SK-N-SH (cell line): Measurements from ENCODE around the gene UBE2D2. TPM values are rescaled to one million over a fixed set of nuclear protein-coding genes. Genes with fewer than 3 reads are reported as not detected.

ENCODE experiments used
- CTCF ChIA-PET: fragments of 300-600, 350-600 bp; formaldehyde crosslinking; extraction: SDS; loops from one replicate; lab custom pipeline; 2021; lab: Yijun Ruan, JAX
- POLR2A ChIA-PET: fragments of 350-600 bp; sonication (Branson Sonifier 250); formaldehyde crosslinking; extraction: SDS; loops from one replicate; lab custom pipeline; 2020; ENCODE audit warnings: antibody characterized with exemption, inconsistent platforms; lab: Yijun Ruan, JAX
- DNase-seq: peaks from one replicate; pipeline ENCODE4 v3.0.0; 2012
- H2AFZ ChIP-seq: fragments of 200-600 bp; sonication (generic); 2 replicates; pipeline ENCODE4 v1.8.1; 2016; ENCODE audit warnings: antibody characterized with exemption, mild to moderate bottlenecking, low read depth
- H3F3A ChIP-seq: fragments of 200-600 bp; sonication (generic); replicated peaks from 2 replicates; pipeline ENCODE3; 2016; ENCODE audit warnings: antibody characterized with exemption, mild to moderate bottlenecking; ENCODE audit not compliant: insufficient read depth
- H3K27ac ChIP-seq, 2 experiments: fragments of 200-500 bp in 1 of 2; fragments of 200-600 bp in 1 of 2; sonication (Bioruptor generic) in 1 of 2; sonication (generic), shearing (Covaris generic) in 1 of 2; 2 replicates each; pipeline versions ENCODE4 v1.5.1 to v1.6.1; 2014 to 2016; ENCODE audit warnings: low read depth in 2 of 2, inconsistent platforms in 1 of 2, low read length in 1 of 2, mild to moderate bottlenecking in 1 of 2, mixed read lengths in 1 of 2
- H3K27me3 ChIP-seq: fragments of 200-600 bp; sonication (generic), shearing (Covaris generic); 2 replicates; pipeline ENCODE4 v1.6.1; 2016; ENCODE audit warnings: mixed run types; ENCODE audit not compliant: insufficient read depth
- H3K36me3 ChIP-seq, 2 experiments: fragments of 200-500 bp in 1 of 2; fragments of 200-600 bp in 1 of 2; sonication (Bioruptor generic) in 1 of 2; sonication (generic) in 1 of 2; replicated peaks in 1 of 2; 2 replicates each; pipeline versions ENCODE3 to v1.5.1; 2014 to 2016; ENCODE audit warnings: low read length in 1 of 2, mild to moderate bottlenecking in 1 of 2; ENCODE audit not compliant: insufficient read depth in 2 of 2, control insufficient read depth in 1 of 2
- H3K4me1 ChIP-seq, 2 experiments: fragments of 200-500 bp in 1 of 2; fragments of 200-600 bp in 1 of 2; sonication (Bioruptor generic) in 1 of 2; sonication (generic), shearing (Covaris generic) in 1 of 2; 2 replicates each; pipeline versions ENCODE4 v1.5.1 to v1.6.1; 2014 to 2016; ENCODE audit warnings: low read depth in 1 of 2, low read length in 1 of 2, mixed run types in 1 of 2; ENCODE audit not compliant: insufficient read depth in 2 of 2, control insufficient read depth in 1 of 2
- H3K4me2 ChIP-seq: fragments of 200-600 bp; sonication (generic), shearing (Covaris generic); 2 replicates; pipeline ENCODE4 v1.6.1; 2017; ENCODE audit warnings: mixed run types
- H3K4me3 ChIP-seq, 2 experiments: fragments of 200-500 bp in 1 of 2; fragments of 200-600 bp in 1 of 2; sonication (Bioruptor generic) in 1 of 2; sonication (generic), shearing (Covaris generic) in 1 of 2; 2 replicates each; pipeline versions ENCODE4 v1.5.1 to v1.8.1; 2014 to 2016; ENCODE audit warnings: low read depth in 2 of 2, inconsistent platforms in 1 of 2, low read length in 1 of 2, mild to moderate bottlenecking in 1 of 2, mixed read lengths in 1 of 2, moderate library complexity in 1 of 2
- H3K79me2 ChIP-seq: fragments of 200-600 bp; sonication (generic); 2 replicates; pipeline ENCODE4 v1.8.1; 2017; ENCODE audit warnings: mild to moderate bottlenecking; ENCODE audit not compliant: insufficient read depth
- H3K9ac ChIP-seq: fragments of 200-600 bp; sonication (generic); 2 replicates; pipeline ENCODE4 v1.6.1; 2017; ENCODE audit warnings: mixed run types
- H3K9me2 ChIP-seq: fragments of 200-600 bp; sonication (generic); 2 replicates; pipeline ENCODE4 v1.6.1; 2017; ENCODE audit warnings: mixed run types
- H3K9me3 ChIP-seq: fragments of 200-600 bp; sonication (generic); 2 replicates; pipeline ENCODE4 v1.6.1; 2017; ENCODE audit warnings: mixed run types, mild to moderate bottlenecking, moderate library complexity
- H4K20me1 ChIP-seq: fragments of 200-600 bp; sonication (generic); 2 replicates; pipeline ENCODE4 v1.6.1; 2017; ENCODE audit warnings: mild to moderate bottlenecking, mixed run types; ENCODE audit not compliant: insufficient read depth
- ELF1 ChIP-seq: IDR thresholded peaks from 2 replicates; pipeline ENCODE4 v1.4.0; 2012
- EZH2phosphoT487 ChIP-seq: fragments of 200-600 bp; sonication (generic); IDR thresholded peaks from 2 replicates; pipeline ENCODE4 v1.6.1; 2017; ENCODE audit warnings: low read depth, mixed run types, mild to moderate bottlenecking, antibody characterized with exemption, moderate library complexity, borderline replicate concordance
- FOSL2 ChIP-seq: IDR thresholded peaks from 2 replicates; pipeline ENCODE4 v1.4.0; 2012; ENCODE audit warnings: low read depth, mild to moderate bottlenecking, moderate library complexity, borderline replicate concordance
- FOXJ3 ChIP-seq: sonication (generic); formaldehyde crosslinking; IDR thresholded peaks from 2 replicates; pipeline ENCODE4 v1.5.1; 2020; ENCODE audit warnings: mild to moderate bottlenecking, missing genetic modification reagents
- GATA2 ChIP-seq: sonication (generic); formaldehyde crosslinking; IDR thresholded peaks from 2 replicates; pipeline ENCODE4 v1.5.0; 2020; ENCODE audit warnings: mild to moderate bottlenecking, missing genetic modification reagents
- JUND ChIP-seq: IDR thresholded peaks from 2 replicates; pipeline ENCODE4 v1.4.0; 2012
- MAX ChIP-seq: IDR thresholded peaks from 2 replicates; pipeline ENCODE4 v1.4.0; 2012; ENCODE audit warnings: low read depth
- MEF2A ChIP-seq: IDR thresholded peaks from 2 replicates; pipeline ENCODE4 v1.4.0; 2012; ENCODE audit warnings: low read depth, borderline replicate concordance
- MXI1 ChIP-seq: IDR thresholded peaks from 2 replicates; pipeline ENCODE4 v1.6.1; 2012; ENCODE audit warnings: mild to moderate bottlenecking, low read depth, low read length, improper control_type of control experiment
- NFIC ChIP-seq: IDR thresholded peaks from 2 replicates; pipeline ENCODE4 v1.4.0; 2012; ENCODE audit warnings: borderline replicate concordance
- PBX3 ChIP-seq: IDR thresholded peaks from 2 replicates; pipeline ENCODE4; 2012
- POLR2AphosphoS5 ChIP-seq: IDR thresholded peaks from 2 replicates; pipeline ENCODE4 v1.6.1; 2012; ENCODE audit warnings: low read depth, low read length
- RAD21 ChIP-seq: IDR thresholded peaks from 2 replicates; pipeline ENCODE4 v1.6.1; 2012; ENCODE audit warnings: mild to moderate bottlenecking, low read length
- RFX5 ChIP-seq: IDR thresholded peaks from 2 replicates; pipeline ENCODE4 v1.6.1; 2012; ENCODE audit warnings: mild to moderate bottlenecking, improper control_type of control experiment, low read length
- RXRA ChIP-seq: IDR thresholded peaks from 2 replicates; pipeline ENCODE4 v1.4.0; 2012; ENCODE audit warnings: low read depth, mild to moderate bottlenecking, borderline replicate concordance
- TAF1 ChIP-seq: IDR thresholded peaks from 2 replicates; pipeline ENCODE4 v1.6.1; 2012; ENCODE audit warnings: low read depth, mild to moderate bottlenecking, low read length, moderate library complexity, borderline replicate concordance
- TCF12 ChIP-seq: IDR thresholded peaks from 2 replicates; pipeline ENCODE4 v1.4.0; 2012
- USF1 ChIP-seq: IDR thresholded peaks from 2 replicates; pipeline ENCODE4 v1.4.0; 2012; ENCODE audit warnings: low read depth, borderline replicate concordance
- WGBS: methylation state at CpG from one replicate; pipeline ENCODE4 v1.1.6; 2017; ENCODE audit warnings: low lambda C conversion rate; 5-methylcytosine and 5-hydroxymethylcytosine counted together
- polyA plus RNA-seq, 3 experiments: library from polyadenylated mRNA; depleted of rRNA; stranded (reverse); fragments of >200 nt; gene quantifications; 2 replicates each; pipeline ENCODE4 v1.2.3, GENCODE V29; 2012
- TF ChIP-seq, protein P1 (sequence below): fragments of 150-350 bp; IDR thresholded peaks from 2 replicates; pipeline ENCODE4 v1.6.1; 2017; ENCODE audit warnings: antibody characterized with exemption, low read length, low read depth, borderline replicate concordance
- TF ChIP-seq, protein P2 (sequence below): fragments of 150-350 bp; IDR thresholded peaks from 2 replicates; pipeline ENCODE4 v1.6.1; 2016; ENCODE audit warnings: mild to moderate bottlenecking, low read depth, low read length
- TF ChIP-seq, protein P3 (sequence below): IDR thresholded peaks from 2 replicates; pipeline ENCODE4 v1.6.1; 2012; ENCODE audit warnings: mild to moderate bottlenecking, low read depth, low read length, moderate library complexity
- TF ChIP-seq, protein P4 (sequence below): IDR thresholded peaks from 2 replicates; pipeline ENCODE4 v1.4.0; 2012; ENCODE audit warnings: low read depth, borderline replicate concordance

Gene UBE2D2
- polyA plus RNA-seq, 1 of the 3 experiments (the other 2 are of a cell fraction) = 24.5 TPM

GRCh38 chr5:139637438-139638089 lies 76.4 kb downstream of the UBE2D2 start:
- Histone ChIP-seq H3K4me1 (peaks cover 45 to 64% of the 10 kb centered on the region in 2 experiments), H3K9me2 (no peaks in the 10 kb centered on the region), H3K4me3 (peak overlapping the region; percentile 42 to 59), H3K79me2 (peaks cover 28% of the 10 kb centered on the region; the same call in 1 of the 2 replicates), H3K27me3 (no peaks in the 10 kb centered on the region), H2AFZ (no peak overlapping the region), H3F3A (peaks cover 32% of the 10 kb centered on the region), H3K36me3 (no peaks in the 10 kb centered on the region), H4K20me1 (no peaks in the 10 kb centered on the region; the same call in 1 of the 2 replicates), H3K4me2 (peak overlapping the region; percentile 87), H3K9ac (peak overlapping the region; percentile 48; the same call in 1 of the 2 replicates), H3K27ac (peak overlapping the region; percentile 83 to 99), H3K9me3 (no peaks in the 10 kb centered on the region)
- CTCF ChIA-PET = interaction anchor here (0.6 to 22.4 kb wide), 9 partner anchors 11 to 130 kb away, joined by 3 to 627 read pairs (median 93); partner anchors contain the start of gene CXXC5
- POLR2A ChIA-PET = interaction anchor here (0.6 to 5.6 kb wide), 14 partner anchors 12 to 128 kb away, joined by 3 to 130 read pairs (median 8); partner anchors contain the start of genes CXXC5 and UBE2D2
- DNase-seq = peak; percentile 96
- WGBS = 30% methylated on average over 5 of the region's 62 CpGs
- peak; percentile 3; the same call in 1 of the 2 replicates for TF ChIP-seq RAD21
- TF ChIP-seq FOSL2 = no peak
- TF ChIP-seq, protein P1, sequence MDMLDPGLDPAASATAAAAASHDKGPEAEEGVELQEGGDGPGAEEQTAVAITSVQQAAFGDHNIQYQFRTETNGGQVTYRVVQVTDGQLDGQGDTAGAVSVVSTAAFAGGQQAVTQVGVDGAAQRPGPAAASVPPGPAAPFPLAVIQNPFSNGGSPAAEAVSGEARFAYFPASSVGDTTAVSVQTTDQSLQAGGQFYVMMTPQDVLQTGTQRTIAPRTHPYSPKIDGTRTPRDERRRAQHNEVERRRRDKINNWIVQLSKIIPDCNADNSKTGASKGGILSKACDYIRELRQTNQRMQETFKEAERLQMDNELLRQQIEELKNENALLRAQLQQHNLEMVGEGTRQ = no peak
- no peak; the same call in 1 of the 2 replicates for TF ChIP-seq RXRA
- TF ChIP-seq MXI1 = peak; percentile 58; the same call in 1 of the 2 replicates
- no peak for TF ChIP-seq RFX5
- TF ChIP-seq USF1 = no peak
- peak; percentile 51 for TF ChIP-seq PBX3
- TF ChIP-seq, protein P2, sequence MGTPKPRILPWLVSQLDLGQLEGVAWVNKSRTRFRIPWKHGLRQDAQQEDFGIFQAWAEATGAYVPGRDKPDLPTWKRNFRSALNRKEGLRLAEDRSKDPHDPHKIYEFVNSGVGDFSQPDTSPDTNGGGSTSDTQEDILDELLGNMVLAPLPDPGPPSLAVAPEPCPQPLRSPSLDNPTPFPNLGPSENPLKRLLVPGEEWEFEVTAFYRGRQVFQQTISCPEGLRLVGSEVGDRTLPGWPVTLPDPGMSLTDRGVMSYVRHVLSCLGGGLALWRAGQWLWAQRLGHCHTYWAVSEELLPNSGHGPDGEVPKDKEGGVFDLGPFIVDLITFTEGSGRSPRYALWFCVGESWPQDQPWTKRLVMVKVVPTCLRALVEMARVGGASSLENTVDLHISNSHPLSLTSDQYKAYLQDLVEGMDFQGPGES = no peak
- peak; percentile 44 for TF ChIP-seq TCF12
- TF ChIP-seq NFIC = peak; percentile 88
- TF ChIP-seq, protein P3, sequence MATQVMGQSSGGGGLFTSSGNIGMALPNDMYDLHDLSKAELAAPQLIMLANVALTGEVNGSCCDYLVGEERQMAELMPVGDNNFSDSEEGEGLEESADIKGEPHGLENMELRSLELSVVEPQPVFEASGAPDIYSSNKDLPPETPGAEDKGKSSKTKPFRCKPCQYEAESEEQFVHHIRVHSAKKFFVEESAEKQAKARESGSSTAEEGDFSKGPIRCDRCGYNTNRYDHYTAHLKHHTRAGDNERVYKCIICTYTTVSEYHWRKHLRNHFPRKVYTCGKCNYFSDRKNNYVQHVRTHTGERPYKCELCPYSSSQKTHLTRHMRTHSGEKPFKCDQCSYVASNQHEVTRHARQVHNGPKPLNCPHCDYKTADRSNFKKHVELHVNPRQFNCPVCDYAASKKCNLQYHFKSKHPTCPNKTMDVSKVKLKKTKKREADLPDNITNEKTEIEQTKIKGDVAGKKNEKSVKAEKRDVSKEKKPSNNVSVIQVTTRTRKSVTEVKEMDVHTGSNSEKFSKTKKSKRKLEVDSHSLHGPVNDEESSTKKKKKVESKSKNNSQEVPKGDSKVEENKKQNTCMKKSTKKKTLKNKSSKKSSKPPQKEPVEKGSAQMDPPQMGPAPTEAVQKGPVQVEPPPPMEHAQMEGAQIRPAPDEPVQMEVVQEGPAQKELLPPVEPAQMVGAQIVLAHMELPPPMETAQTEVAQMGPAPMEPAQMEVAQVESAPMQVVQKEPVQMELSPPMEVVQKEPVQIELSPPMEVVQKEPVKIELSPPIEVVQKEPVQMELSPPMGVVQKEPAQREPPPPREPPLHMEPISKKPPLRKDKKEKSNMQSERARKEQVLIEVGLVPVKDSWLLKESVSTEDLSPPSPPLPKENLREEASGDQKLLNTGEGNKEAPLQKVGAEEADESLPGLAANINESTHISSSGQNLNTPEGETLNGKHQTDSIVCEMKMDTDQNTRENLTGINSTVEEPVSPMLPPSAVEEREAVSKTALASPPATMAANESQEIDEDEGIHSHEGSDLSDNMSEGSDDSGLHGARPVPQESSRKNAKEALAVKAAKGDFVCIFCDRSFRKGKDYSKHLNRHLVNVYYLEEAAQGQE = no peak
- TF ChIP-seq TAF1 = no peak; the same call in 1 of the 2 replicates
- TF ChIP-seq POLR2AphosphoS5 = 0 out of 2 replicates have a peak, but pooled peaks have one; percentile 8
- peak; percentile 35; the same call in 1 of the 2 replicates for TF ChIP-seq GATA2 (CRISPR knock-in tag)
- TF ChIP-seq MAX = peak; percentile 47; the same call in 1 of the 2 replicates
- TF ChIP-seq, protein P4, sequence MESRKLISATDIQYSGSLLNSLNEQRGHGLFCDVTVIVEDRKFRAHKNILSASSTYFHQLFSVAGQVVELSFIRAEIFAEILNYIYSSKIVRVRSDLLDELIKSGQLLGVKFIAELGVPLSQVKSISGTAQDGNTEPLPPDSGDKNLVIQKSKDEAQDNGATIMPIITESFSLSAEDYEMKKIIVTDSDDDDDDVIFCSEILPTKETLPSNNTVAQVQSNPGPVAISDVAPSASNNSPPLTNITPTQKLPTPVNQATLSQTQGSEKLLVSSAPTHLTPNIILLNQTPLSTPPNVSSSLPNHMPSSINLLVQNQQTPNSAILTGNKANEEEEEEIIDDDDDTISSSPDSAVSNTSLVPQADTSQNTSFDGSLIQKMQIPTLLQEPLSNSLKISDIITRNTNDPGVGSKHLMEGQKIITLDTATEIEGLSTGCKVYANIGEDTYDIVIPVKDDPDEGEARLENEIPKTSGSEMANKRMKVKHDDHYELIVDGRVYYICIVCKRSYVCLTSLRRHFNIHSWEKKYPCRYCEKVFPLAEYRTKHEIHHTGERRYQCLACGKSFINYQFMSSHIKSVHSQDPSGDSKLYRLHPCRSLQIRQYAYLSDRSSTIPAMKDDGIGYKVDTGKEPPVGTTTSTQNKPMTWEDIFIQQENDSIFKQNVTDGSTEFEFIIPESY = no peak
- peak; percentile 53; the same call in 1 of the 2 replicates for TF ChIP-seq FOXJ3 (CRISPR knock-in tag)
- TF ChIP-seq JUND = peak; percentile 60; the same call in 1 of the 2 replicates
- TF ChIP-seq ELF1 = no peak
- TF ChIP-seq MEF2A = no peak
- no peak for TF ChIP-seq EZH2phosphoT487
